ENCODE data around the gene AKAP12. TPM values are rescaled to one million over a fixed set of nuclear protein-coding genes. Genes with fewer than 3 reads are reported as not detected.
A peak's percentile ranks its signal among the peaks of the same experiment; 100 is the strongest.

Gene AKAP12
- total and polyA plus RNA-seq, 2 donors from 2014 or later, result 10.2 to 84.6 TPM

GRCh38 chr6:151300267-151300991 is 60.7 kb downstream of the AKAP12 start:
- no peak for TF ChIP-seq CTCF (IDR thresholded peaks at IDR 0.05; ENCODE audit: borderline replicate concordance, extremely low read depth, insufficient read depth)
- no peaks in the 10 kb centered on the region for H3K36me3 ChIP-seq (ENCODE audit: control insufficient read depth in 2 of 3, insufficient read depth in 3 of 3, low read length in 3 of 3)
- peak in 1 of 5 donors; percentile 83 for DNase-seq
- no peak overlapping the region for H3K27ac ChIP-seq (ENCODE audit: low read depth in 2 of 2, low read length in 2 of 2)
- H3K4me3 ChIP-seq (ENCODE audit: low read length in 3 of 3), result no peak overlapping the region
- no peak overlapping the region for H3K9ac ChIP-seq (ENCODE audit: low read length in 3 of 3)
- FAIRE-seq, result no peak
- no peaks in the 10 kb centered on the region for H3K9me3 ChIP-seq (ENCODE audit: control insufficient read depth in 2 of 3, insufficient read depth in 1 of 3, low read length in 3 of 3)
- H3K4me1 ChIP-seq (ENCODE audit: control insufficient read depth in 2 of 3, insufficient read depth in 2 of 3, low read depth in 1 of 3, low read length in 3 of 3), result peaks cover 0 to 3% (median 0%) of the 10 kb centered on the region in 3 donors
- no peaks in the 10 kb centered on the region for H3K27me3 ChIP-seq (ENCODE audit: control insufficient read depth, insufficient read depth, low read length)
- intact Hi-C loops (cut with DNase I), result no loop called here

- H3K4me1 ChIP-seq (ENCODE audit: control insufficient read depth in 2 of 3, insufficient read depth in 2 of 3, low read depth in 1 of 3, low read length in 3 of 3), result peaks cover 0 to 3% (median 0%) of the 10 kb centered on the region in 3 donors
- H3K27ac ChIP-seq (ENCODE audit: low read depth in 2 of 2, low read length in 2 of 2), result no peak overlapping the region
- H3K36me3 ChIP-seq (ENCODE audit: control insufficient read depth in 2 of 3, insufficient read depth in 3 of 3, low read length in 3 of 3), result no peaks in the 10 kb centered on the region
- intact Hi-C loops (cut with DNase I), result no loop called here
- H3K9ac ChIP-seq (ENCODE audit: low read length in 3 of 3), result no peak overlapping the region
- H3K4me3 ChIP-seq (ENCODE audit: low read length in 3 of 3), result no peak overlapping the region
- no peak for DNase-seq
- FAIRE-seq, result no peak
- H3K9me3 ChIP-seq (ENCODE audit: control insufficient read depth in 2 of 3, insufficient read depth in 1 of 3, low read length in 3 of 3), result no peaks in the 10 kb centered on the region
- TF ChIP-seq CTCF (IDR thresholded peaks at IDR 0.05; ENCODE audit: borderline replicate concordance, extremely low read depth, insufficient read depth), result no peak
- no peaks in the 10 kb centered on the region for H3K27me3 ChIP-seq (ENCODE audit: control insufficient read depth, insufficient read depth, low read length)
Observed at GRCh38 chr6:151301547-151301946, 61.8 kb downstream of the AKAP12 start.

GRCh38 chr6:151303231-151303630 is 63.5 kb downstream of the AKAP12 start:
- H3K36me3 ChIP-seq (ENCODE audit: control insufficient read depth in 2 of 3, insufficient read depth in 3 of 3, low read length in 3 of 3), result no peaks in the 10 kb centered on the region
- intact Hi-C loops (cut with DNase I), result no loop called here
- no peak for TF ChIP-seq CTCF (IDR thresholded peaks at IDR 0.05; ENCODE audit: borderline replicate concordance, extremely low read depth, insufficient read depth)
- H3K4me1 ChIP-seq (ENCODE audit: control insufficient read depth in 2 of 3, insufficient read depth in 2 of 3, low read depth in 1 of 3, low read length in 3 of 3), result peaks cover 0 to 3% (median 0%) of the 10 kb centered on the region in 3 donors
- no peak overlapping the region for H3K27ac ChIP-seq (ENCODE audit: low read depth in 2 of 2, low read length in 2 of 2)
- no peak overlapping the region for H3K9ac ChIP-seq (ENCODE audit: low read length in 3 of 3)
- DNase-seq (no peak), FAIRE-seq (no peak)
- H3K4me3 ChIP-seq (ENCODE audit: low read length in 3 of 3), result no peak overlapping the region
- no peaks in the 10 kb centered on the region for H3K27me3 ChIP-seq (ENCODE audit: control insufficient read depth, insufficient read depth, low read length)
- H3K9me3 ChIP-seq (ENCODE audit: control insufficient read depth in 2 of 3, insufficient read depth in 1 of 3, low read length in 3 of 3), result no peaks in the 10 kb centered on the region

Data from kidney (tissue), 14 donors.